HepG2 (cell line): ENCODE measurements around the gene SCAPER. TPM values are rescaled to one million over a fixed set of nuclear protein-coding genes. Genes with fewer than 3 reads are reported as not detected.

Source experiments
- GPN1 ChIP-seq: sonication (generic); formaldehyde crosslinking; IDR thresholded peaks from 2 replicates; pipeline ENCODE4 v1.5.1; 2020; ENCODE audit warnings: missing genetic modification reagents, borderline replicate concordance
- PAWR ChIP-seq: sonication (generic); formaldehyde crosslinking; IDR thresholded peaks from 2 replicates; pipeline ENCODE4 v1.4.0; 2020; ENCODE audit warnings: missing genetic modification reagents, mild to moderate bottlenecking, borderline replicate concordance
- RXRA ChIP-seq: sonication (generic); formaldehyde crosslinking; IDR thresholded peaks from 2 replicates; pipeline ENCODE4 v1.5.1; 2020; ENCODE audit warnings: missing genetic modification reagents
- TBP ChIP-seq: sonication (generic); formaldehyde crosslinking; IDR thresholded peaks from 2 replicates; pipeline ENCODE4 v1.5.0; 2020; ENCODE audit warnings: missing genetic modification reagents
- ZNF333 ChIP-seq: sonication (generic); formaldehyde crosslinking; IDR thresholded peaks from 2 replicates; pipeline ENCODE4 v1.4.0; 2020; ENCODE audit warnings: mild to moderate bottlenecking, missing genetic modification reagents, borderline replicate concordance
- polyA plus RNA-seq, 8 experiments: library from polyadenylated mRNA; depleted of rRNA in 3 of 8; stranded (reverse) in 7 of 8; unstranded in 1 of 8; fragments of >200 nt; fragmentation: Illumina TruSeq in 4 of 8; extraction: Trizol in 4 of 8; gene quantifications; 2 replicates each; pipeline versions ENCODE4 v1.2.1 to v1.2.3, GENCODE V29; 2011 to 2016; ENCODE audit warnings: low read depth in 4 of 8, missing spikeins in 1 of 8, mixed read lengths in 1 of 8; ENCODE audit not compliant: insufficient read depth in 1 of 8
- total RNA-seq, 5 experiments: library from RNA; depleted of rRNA; stranded (reverse); fragments of >200 nt; fragmentation: Illumina TruSeq; extraction: Trizol; gene quantifications; 2 replicates each; pipeline ENCODE4 v1.2.3, GENCODE V29; 2016; ENCODE audit warnings: low read depth in 1 of 5
- TF ChIP-seq, protein P1 (sequence below): sonication (generic); formaldehyde crosslinking; IDR thresholded peaks from 2 replicates; pipeline ENCODE4 v1.8.1; 2023; ENCODE audit warnings: mild to moderate bottlenecking, moderate library complexity, missing genetic modification reagents
- TF ChIP-seq, protein P2 (sequence below): sonication (generic); formaldehyde crosslinking; IDR thresholded peaks from 2 replicates; pipeline ENCODE4 v1.4.0; 2020; ENCODE audit warnings: low read depth, missing genetic modification reagents
- TF ChIP-seq, protein P3 (sequence below), 2 experiments: fragments of 450-650 bp in 1 of 2; sonication (generic) in 1 of 2; formaldehyde crosslinking in 1 of 2; IDR thresholded peaks; 2 replicates each; pipeline versions ENCODE4 v1.6.1 to v1.8.0; 2016 to 2022; ENCODE audit warnings: antibody characterized with exemption in 1 of 2, mild to moderate bottlenecking in 1 of 2, missing genetic modification reagents in 1 of 2
- TF ChIP-seq, protein P4 (sequence below): sonication (generic); formaldehyde crosslinking; IDR thresholded peaks from 2 replicates; pipeline ENCODE4 v1.8.0; 2022; ENCODE audit warnings: mild to moderate bottlenecking, missing genetic modification reagents; ENCODE audit not compliant: insufficient replicate concordance

SCAPER gene
- total and polyA plus RNA-seq, 2 of the 13 experiments (the other 11 are each of a cell fraction or from before 2014, with no cell fraction given) = 4.3 to 10.5 TPM

DNA sequence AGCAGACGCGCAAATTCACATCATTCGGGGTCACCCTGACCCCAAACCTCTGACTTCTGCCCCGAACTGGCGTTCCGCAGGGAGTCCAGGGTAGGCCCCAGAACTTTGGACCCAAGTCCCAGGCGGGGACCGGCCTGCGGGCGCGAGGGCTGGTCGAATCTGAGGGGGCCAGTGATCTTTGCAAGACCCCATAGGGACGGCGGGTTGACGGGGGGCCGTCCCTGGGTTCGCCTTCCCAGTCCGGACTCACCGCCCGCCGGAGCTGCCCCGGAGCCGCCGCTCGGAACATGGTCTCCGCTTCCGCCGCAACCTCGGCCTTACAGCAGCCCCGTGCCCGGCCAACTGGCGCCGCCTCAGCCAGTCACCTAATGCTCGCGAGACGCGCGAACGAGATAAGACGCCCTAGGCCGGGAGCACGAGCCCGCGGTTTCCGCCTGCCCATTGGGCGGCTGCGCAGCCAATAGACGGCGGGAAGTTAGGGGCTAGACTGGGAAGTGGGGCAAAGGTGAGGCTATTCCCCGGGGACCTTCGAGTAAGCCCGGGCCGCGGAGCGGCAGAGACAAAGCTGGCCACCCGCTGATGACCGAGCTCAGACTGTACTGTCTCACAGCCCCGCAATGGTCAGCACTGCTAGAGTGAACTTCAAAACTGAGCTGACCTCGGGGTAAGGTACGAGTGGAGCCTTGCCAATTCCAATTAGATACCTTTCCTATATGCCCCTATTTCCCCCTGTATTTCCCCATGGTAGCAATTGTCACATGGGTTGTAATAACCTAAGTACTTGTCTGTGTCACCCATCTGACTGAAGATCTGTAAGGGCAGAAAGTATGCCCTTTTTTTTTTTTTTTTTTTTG lies 593.8 kb downstream of the SCAPER start, which contains the start of gene ETFA (continued):
- TF ChIP-seq ZNF333 (CRISPR knock-in tag) = peak; percentile 81; the same call in 1 of the 2 replicates
- no peak for TF ChIP-seq PAWR (CRISPR knock-in tag)
- peak; percentile 99 for TF ChIP-seq RXRA (CRISPR knock-in tag)
- TF ChIP-seq TBP (CRISPR knock-in tag) = no peak
- TF ChIP-seq, protein P1, sequence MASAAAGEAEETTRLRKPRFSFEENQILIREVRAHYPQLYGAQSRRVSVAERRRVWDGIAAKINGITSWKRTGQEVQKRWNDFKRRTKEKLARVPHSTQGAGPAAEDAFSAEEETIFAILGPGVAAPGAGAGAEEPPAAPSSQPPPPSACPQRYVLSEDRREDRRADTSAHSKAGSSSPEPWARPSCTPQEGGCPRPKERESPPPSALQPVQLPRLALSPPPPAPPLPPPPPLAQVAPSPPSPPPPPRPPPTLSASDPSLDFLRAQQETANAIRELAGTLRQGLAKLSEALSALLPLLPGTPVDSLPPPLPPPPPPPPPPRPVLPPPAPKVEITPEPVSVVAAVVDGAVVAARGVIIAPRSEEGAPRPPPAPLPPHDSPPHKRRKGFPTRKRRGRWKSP (CRISPR knock-in tag) = peak; percentile 69; the same call in 1 of the 2 replicates
- TF ChIP-seq, protein P2, sequence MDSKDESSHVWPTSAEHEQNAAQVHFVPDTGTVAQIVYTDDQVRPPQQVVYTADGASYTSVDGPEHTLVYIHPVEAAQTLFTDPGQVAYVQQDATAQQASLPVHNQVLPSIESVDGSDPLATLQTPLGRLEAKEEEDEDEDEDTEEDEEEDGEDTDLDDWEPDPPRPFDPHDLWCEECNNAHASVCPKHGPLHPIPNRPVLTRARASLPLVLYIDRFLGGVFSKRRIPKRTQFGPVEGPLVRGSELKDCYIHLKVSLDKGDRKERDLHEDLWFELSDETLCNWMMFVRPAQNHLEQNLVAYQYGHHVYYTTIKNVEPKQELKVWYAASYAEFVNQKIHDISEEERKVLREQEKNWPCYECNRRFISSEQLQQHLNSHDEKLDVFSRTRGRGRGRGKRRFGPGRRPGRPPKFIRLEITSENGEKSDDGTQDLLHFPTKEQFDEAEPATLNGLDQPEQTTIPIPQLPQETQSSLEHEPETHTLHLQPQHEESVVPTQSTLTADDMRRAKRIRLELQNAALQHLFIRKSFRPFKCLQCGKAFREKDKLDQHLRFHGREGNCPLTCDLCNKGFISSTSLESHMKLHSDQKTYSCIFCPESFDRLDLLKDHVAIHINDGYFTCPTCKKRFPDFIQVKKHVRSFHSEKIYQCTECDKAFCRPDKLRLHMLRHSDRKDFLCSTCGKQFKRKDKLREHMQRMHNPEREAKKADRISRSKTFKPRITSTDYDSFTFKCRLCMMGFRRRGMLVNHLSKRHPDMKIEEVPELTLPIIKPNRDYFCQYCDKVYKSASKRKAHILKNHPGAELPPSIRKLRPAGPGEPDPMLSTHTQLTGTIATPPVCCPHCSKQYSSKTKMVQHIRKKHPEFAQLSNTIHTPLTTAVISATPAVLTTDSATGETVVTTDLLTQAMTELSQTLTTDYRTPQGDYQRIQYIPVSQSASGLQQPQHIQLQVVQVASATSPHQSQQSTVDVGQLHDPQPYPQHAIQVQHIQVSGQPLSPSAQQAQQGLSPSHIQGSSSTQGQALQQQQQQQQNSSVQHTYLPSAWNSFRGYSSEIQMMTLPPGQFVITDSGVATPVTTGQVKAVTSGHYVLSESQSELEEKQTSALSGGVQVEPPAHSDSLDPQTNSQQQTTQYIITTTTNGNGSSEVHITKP (CRISPR knock-in tag) = peak; percentile 48; the same call in 1 of the 2 replicates
- TF ChIP-seq, protein P3, sequence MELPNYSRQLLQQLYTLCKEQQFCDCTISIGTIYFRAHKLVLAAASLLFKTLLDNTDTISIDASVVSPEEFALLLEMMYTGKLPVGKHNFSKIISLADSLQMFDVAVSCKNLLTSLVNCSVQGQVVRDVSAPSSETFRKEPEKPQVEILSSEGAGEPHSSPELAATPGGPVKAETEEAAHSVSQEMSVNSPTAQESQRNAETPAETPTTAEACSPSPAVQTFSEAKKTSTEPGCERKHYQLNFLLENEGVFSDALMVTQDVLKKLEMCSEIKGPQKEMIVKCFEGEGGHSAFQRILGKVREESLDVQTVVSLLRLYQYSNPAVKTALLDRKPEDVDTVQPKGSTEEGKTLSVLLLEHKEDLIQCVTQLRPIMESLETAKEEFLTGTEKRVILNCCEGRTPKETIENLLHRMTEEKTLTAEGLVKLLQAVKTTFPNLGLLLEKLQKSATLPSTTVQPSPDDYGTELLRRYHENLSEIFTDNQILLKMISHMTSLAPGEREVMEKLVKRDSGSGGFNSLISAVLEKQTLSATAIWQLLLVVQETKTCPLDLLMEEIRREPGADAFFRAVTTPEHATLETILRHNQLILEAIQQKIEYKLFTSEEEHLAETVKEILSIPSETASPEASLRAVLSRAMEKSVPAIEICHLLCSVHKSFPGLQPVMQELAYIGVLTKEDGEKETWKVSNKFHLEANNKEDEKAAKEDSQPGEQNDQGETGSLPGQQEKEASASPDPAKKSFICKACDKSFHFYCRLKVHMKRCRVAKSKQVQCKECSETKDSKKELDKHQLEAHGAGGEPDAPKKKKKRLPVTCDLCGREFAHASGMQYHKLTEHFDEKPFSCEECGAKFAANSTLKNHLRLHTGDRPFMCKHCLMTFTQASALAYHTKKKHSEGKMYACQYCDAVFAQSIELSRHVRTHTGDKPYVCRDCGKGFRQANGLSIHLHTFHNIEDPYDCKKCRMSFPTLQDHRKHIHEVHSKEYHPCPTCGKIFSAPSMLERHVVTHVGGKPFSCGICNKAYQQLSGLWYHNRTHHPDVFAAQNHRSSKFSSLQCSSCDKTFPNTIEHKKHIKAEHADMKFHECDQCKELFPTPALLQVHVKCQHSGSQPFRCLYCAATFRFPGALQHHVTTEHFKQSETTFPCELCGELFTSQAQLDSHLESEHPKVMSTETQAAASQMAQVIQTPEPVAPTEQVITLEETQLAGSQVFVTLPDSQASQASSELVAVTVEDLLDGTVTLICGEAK (IDR thresholded peaks at IDR 0.05) = no peak
- TF ChIP-seq, protein P3 (CRISPR knock-in tag; IDR thresholded peaks at IDR 0.05) = peak; percentile 90
- TF ChIP-seq, protein P4, sequence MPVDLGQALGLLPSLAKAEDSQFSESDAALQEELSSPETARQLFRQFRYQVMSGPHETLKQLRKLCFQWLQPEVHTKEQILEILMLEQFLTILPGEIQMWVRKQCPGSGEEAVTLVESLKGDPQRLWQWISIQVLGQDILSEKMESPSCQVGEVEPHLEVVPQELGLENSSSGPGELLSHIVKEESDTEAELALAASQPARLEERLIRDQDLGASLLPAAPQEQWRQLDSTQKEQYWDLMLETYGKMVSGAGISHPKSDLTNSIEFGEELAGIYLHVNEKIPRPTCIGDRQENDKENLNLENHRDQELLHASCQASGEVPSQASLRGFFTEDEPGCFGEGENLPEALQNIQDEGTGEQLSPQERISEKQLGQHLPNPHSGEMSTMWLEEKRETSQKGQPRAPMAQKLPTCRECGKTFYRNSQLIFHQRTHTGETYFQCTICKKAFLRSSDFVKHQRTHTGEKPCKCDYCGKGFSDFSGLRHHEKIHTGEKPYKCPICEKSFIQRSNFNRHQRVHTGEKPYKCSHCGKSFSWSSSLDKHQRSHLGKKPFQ (CRISPR knock-in tag) = peak; percentile 40
- no peak; the same call in 1 of the 2 replicates for TF ChIP-seq GPN1
